K562 (cell line): Measurements from ENCODE around the gene CTF1. TPM values are rescaled to one million over a fixed set of nuclear protein-coding genes. Genes with fewer than 3 reads are reported as not detected.

ENCODE experiments used
- ATF4 ChIP-seq: fragments of 450-650 bp; formaldehyde crosslinking; IDR thresholded peaks from 2 replicates; pipeline ENCODE4 v1.4.0; 2022; ENCODE audit warnings: mild to moderate bottlenecking, moderate library complexity
- DNMT1 ChIP-seq: fragments of 450-650 bp; IDR thresholded peaks from 2 replicates; pipeline ENCODE4 v1.6.1; 2016; ENCODE audit warnings: antibody characterized with exemption, mild to moderate bottlenecking
- ELF1 ChIP-seq: fragments of 200-800 bp; sonication (Bioruptor generic); IDR thresholded peaks from 2 replicates; pipeline ENCODE4 v1.6.1; 2016; ENCODE audit warnings: missing genetic modification characterization, missing compliant biosample characterization
- ELF2 ChIP-seq: fragments of 250-450 bp; sonication (Bioruptor Pico); IDR thresholded peaks from 2 replicates; pipeline ENCODE4 v1.5.0; 2021; ENCODE audit warnings: mild to moderate bottlenecking
- EP300 ChIP-seq: IDR thresholded peaks from 2 replicates; pipeline ENCODE4 v1.6.1; 2012; ENCODE audit warnings: low read length, improper control_type of control experiment
- GATAD2A ChIP-seq: fragments of 450-650 bp; IDR thresholded peaks from 2 replicates; pipeline ENCODE4 v1.6.1; 2017
- NCOA4 ChIP-seq: fragments of 450-650 bp; IDR thresholded peaks from 2 replicates; pipeline ENCODE4 v1.6.1; 2018; ENCODE audit warnings: mild to moderate bottlenecking; ENCODE audit not compliant: partially characterized antibody
- NCOA6 ChIP-seq: fragments of 450-650 bp; IDR thresholded peaks from 2 replicates; pipeline ENCODE4 v1.6.1; 2017; ENCODE audit warnings: mild to moderate bottlenecking
- NR2C1 ChIP-seq, 2 experiments: fragments of 450-650 bp; IDR thresholded peaks; 2 replicates each; pipeline ENCODE4 v1.6.1; 2017; ENCODE audit warnings: mild to moderate bottlenecking in 2 of 2, antibody characterized with exemption in 1 of 2, inconsistent platforms in 1 of 2, missing compliant biosample characterization in 1 of 2, missing genetic modification characterization in 1 of 2
- NR2C2 ChIP-seq, 2 experiments: fragments of 200-800 bp in 1 of 2; sonication (Bioruptor generic) in 1 of 2; sonication (generic) in 1 of 2; formaldehyde crosslinking in 1 of 2; IDR thresholded peaks; 2 replicates each; pipeline versions ENCODE4 v1.6.1 to v1.8.0; 2016 to 2022; ENCODE audit warnings: mild to moderate bottlenecking in 1 of 2, missing compliant biosample characterization in 1 of 2, missing genetic modification characterization in 1 of 2, missing genetic modification reagents in 1 of 2
- SAFB2 ChIP-seq: fragments of 200-400 bp; formaldehyde crosslinking; IDR thresholded peaks from 2 replicates; pipeline ENCODE4 v1.6.1; 2018; ENCODE audit warnings: borderline replicate concordance, low read length, low read depth, moderate library complexity; ENCODE audit not compliant: severe bottlenecking
- SMC3 ChIP-seq: conservative IDR thresholded peaks from 2 replicates; pipeline ENCODE4 v1.6.1; 2011; ENCODE audit warnings: low read depth, low read length, improper control_type of control experiment; ENCODE audit not compliant: insufficient read depth
- ZNF316 ChIP-seq: fragments of 450-650 bp; IDR thresholded peaks from 2 replicates; pipeline ENCODE4 v1.6.1; 2016
- polyA plus RNA-seq, 8 experiments: library from polyadenylated mRNA; depleted of rRNA in 4 of 8; stranded (reverse) in 5 of 8; unstranded in 3 of 8; fragments of >200 nt; fragmentation: Nextera tagmentation in 2 of 8; fragmentation: Illumina TruSeq in 1 of 8; extraction: Ambion mirVana in 2 of 8; extraction: Trizol in 1 of 8; gene quantifications; 2 replicates each; pipeline versions ENCODE4 v1.2.1 to v1.2.3, GENCODE V29; 2011 to 2014; ENCODE audit warnings: inconsistent platforms in 1 of 8, missing spikeins in 1 of 8
- total RNA-seq, 7 experiments: library from RNA; depleted of rRNA in 6 of 7; stranded (reverse); fragments of >200 nt in 6 of 7; fragmentation: Illumina TruSeq in 2 of 7; extraction: Trizol in 2 of 7; gene quantifications; 2 replicates each; pipeline versions ENCODE4 v1.2.1 to v1.2.3, GENCODE V29; 2011 to 2021; ENCODE audit warnings: low replicate concordance in 1 of 7
- TF ChIP-seq, protein P1 (sequence below): sonication (generic); formaldehyde crosslinking; IDR thresholded peaks from 2 replicates; pipeline ENCODE4 v1.8.1; 2023; ENCODE audit warnings: mild to moderate bottlenecking, missing genetic modification reagents, moderate library complexity
- TF ChIP-seq, protein P2 (sequence below), 2 experiments: fragments of 450-650 bp in 1 of 2; sonication (generic) in 1 of 2; formaldehyde crosslinking in 1 of 2; IDR thresholded peaks; 2 replicates each; pipeline versions ENCODE4 v1.7.1 to v1.9.0; 2016 to 2022; ENCODE audit warnings: inconsistent platforms in 1 of 2, mild to moderate bottlenecking in 1 of 2, missing genetic modification reagents in 1 of 2

Gene CTF1
- total and polyA plus RNA-seq, 9 of the 15 experiments (the other 6 are each of a cell fraction or from before 2014, with no cell fraction given), result 0.24 to 2.5 (median 0.44) TPM

GRCh38 chr16:30875871-30876801, 20.3 kb upstream of the CTF1 start (continued):
- TF ChIP-seq NCOA4, result no peak
- no peak for TF ChIP-seq DNMT1
- TF ChIP-seq ATF4 (CRISPR knock-in tag), result no peak
- no peak for TF ChIP-seq ZNF316
- peak; percentile 35; the same call in 1 of the 2 replicates for TF ChIP-seq NR2C2 (CRISPR knock-in tag; IDR thresholded peaks at IDR 0.05)
- peak; percentile 56; the same call in 1 of the 2 replicates for TF ChIP-seq NR2C2 (tag; IDR thresholded peaks at IDR 0.05)
- TF ChIP-seq NR2C1 (IDR thresholded peaks at IDR 0.05), result peak; percentile 82
- TF ChIP-seq NR2C1 (tag; IDR thresholded peaks at IDR 0.05), result peak; percentile 85
- TF ChIP-seq, protein P1, sequence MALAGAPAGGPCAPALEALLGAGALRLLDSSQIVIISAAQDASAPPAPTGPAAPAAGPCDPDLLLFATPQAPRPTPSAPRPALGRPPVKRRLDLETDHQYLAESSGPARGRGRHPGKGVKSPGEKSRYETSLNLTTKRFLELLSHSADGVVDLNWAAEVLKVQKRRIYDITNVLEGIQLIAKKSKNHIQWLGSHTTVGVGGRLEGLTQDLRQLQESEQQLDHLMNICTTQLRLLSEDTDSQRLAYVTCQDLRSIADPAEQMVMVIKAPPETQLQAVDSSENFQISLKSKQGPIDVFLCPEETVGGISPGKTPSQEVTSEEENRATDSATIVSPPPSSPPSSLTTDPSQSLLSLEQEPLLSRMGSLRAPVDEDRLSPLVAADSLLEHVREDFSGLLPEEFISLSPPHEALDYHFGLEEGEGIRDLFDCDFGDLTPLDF (CRISPR knock-in tag), result no peak
- no peak for TF ChIP-seq SAFB2
- no peak for TF ChIP-seq GATAD2A
- TF ChIP-seq ELF1, result peak; percentile 58; the same call in 1 of the 2 replicates
- no peak for TF ChIP-seq ELF2 (CRISPR knock-in tag)
- peak; percentile 42 for TF ChIP-seq EP300
- TF ChIP-seq, protein P2, sequence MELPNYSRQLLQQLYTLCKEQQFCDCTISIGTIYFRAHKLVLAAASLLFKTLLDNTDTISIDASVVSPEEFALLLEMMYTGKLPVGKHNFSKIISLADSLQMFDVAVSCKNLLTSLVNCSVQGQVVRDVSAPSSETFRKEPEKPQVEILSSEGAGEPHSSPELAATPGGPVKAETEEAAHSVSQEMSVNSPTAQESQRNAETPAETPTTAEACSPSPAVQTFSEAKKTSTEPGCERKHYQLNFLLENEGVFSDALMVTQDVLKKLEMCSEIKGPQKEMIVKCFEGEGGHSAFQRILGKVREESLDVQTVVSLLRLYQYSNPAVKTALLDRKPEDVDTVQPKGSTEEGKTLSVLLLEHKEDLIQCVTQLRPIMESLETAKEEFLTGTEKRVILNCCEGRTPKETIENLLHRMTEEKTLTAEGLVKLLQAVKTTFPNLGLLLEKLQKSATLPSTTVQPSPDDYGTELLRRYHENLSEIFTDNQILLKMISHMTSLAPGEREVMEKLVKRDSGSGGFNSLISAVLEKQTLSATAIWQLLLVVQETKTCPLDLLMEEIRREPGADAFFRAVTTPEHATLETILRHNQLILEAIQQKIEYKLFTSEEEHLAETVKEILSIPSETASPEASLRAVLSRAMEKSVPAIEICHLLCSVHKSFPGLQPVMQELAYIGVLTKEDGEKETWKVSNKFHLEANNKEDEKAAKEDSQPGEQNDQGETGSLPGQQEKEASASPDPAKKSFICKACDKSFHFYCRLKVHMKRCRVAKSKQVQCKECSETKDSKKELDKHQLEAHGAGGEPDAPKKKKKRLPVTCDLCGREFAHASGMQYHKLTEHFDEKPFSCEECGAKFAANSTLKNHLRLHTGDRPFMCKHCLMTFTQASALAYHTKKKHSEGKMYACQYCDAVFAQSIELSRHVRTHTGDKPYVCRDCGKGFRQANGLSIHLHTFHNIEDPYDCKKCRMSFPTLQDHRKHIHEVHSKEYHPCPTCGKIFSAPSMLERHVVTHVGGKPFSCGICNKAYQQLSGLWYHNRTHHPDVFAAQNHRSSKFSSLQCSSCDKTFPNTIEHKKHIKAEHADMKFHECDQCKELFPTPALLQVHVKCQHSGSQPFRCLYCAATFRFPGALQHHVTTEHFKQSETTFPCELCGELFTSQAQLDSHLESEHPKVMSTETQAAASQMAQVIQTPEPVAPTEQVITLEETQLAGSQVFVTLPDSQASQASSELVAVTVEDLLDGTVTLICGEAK (IDR thresholded peaks at IDR 0.05), result peak; percentile 32; the same call in 1 of the 2 replicates
- TF ChIP-seq, protein P2 (CRISPR knock-in tag; IDR thresholded peaks at IDR 0.05), result no peak
- no peak for TF ChIP-seq NCOA6
- no peak for TF ChIP-seq SMC3
